MCF 10A (cell line): ENCODE data around the gene GRN. TPM values are rescaled to one million over a fixed set of nuclear protein-coding genes. Genes with fewer than 3 reads are reported as not detected.

Experiments used
- BruUV-seq: library from RNA; stranded (reverse); fragments of 400-500 nt; replicated peaks from 2 replicates; lab custom pipeline; 2021; lab: Mats Ljungman, UMichigan
- CTCF ChIA-PET: fragments of 300-600 bp; sonication (Branson Sonifier 250); formaldehyde crosslinking; extraction: SDS; loops from one replicate; lab custom pipeline; 2021; ENCODE audit warnings: antibody characterized with exemption, inconsistent platforms; lab: Yijun Ruan, JAX
- POLR2A ChIA-PET: fragments of 300-600, 350-650 bp; sonication (Branson Sonifier 250); formaldehyde crosslinking; extraction: SDS; loops from one replicate; lab custom pipeline; 2020; ENCODE audit warnings: antibody characterized with exemption, inconsistent platforms; lab: Yijun Ruan, JAX
- DNase-seq: peaks from one replicate; pipeline ENCODE4 v3.0.0-alpha.2; 2018; ENCODE audit not compliant: unreplicated experiment
- H3K27ac Mint-ChIP-seq: one replicate; pipeline ENCODE4 v1.8.0; 2022; ENCODE audit warnings: mild to moderate bottlenecking, low read depth, mixed read lengths; ENCODE audit not compliant: unreplicated experiment
- H3K27me3 Mint-ChIP-seq: one replicate; pipeline ENCODE4 v1.8.0; 2022; ENCODE audit warnings: mixed read lengths; ENCODE audit not compliant: insufficient read depth, unreplicated experiment
- H3K36me3 Mint-ChIP-seq: one replicate; pipeline ENCODE4 v1.8.0; 2022; ENCODE audit warnings: mild to moderate bottlenecking, moderate library complexity, mixed read lengths; ENCODE audit not compliant: insufficient read depth, unreplicated experiment
- H3K4me1 Mint-ChIP-seq: one replicate; pipeline ENCODE4 v1.8.0; 2022; ENCODE audit warnings: mixed read lengths; ENCODE audit not compliant: insufficient read depth, unreplicated experiment
- H3K4me3 Mint-ChIP-seq: one replicate; pipeline ENCODE4 v1.8.0; 2022; ENCODE audit warnings: mild to moderate bottlenecking, moderate library complexity, mixed read lengths; ENCODE audit not compliant: unreplicated experiment
- H3K9me3 Mint-ChIP-seq: one replicate; pipeline ENCODE4 v1.8.0; 2022; ENCODE audit warnings: mixed read lengths; ENCODE audit not compliant: unreplicated experiment
- intact Hi-C: fragments of 100-400 bp; cut with micrococcal nuclease; formaldehyde crosslinking; loops from 2 replicates; pipeline ENCODE4 v1.14.1; 2022
- total RNA-seq: library from RNA; stranded (reverse); gene quantifications from 2 replicates; pipeline ENCODE4 v1.2.3, GENCODE V29; 2022
- TF ChIP-seq, protein P1 (sequence below): fragments of 200-600 bp; IDR thresholded peaks from one replicate; pipeline ENCODE4 v1.8.0; 2022; ENCODE audit warnings: antibody characterized with exemption, mild to moderate bottlenecking; ENCODE audit not compliant: unreplicated experiment

Gene GRN
- total RNA-seq, 1 experiment from 2014 or later: 143 TPM

DNA sequence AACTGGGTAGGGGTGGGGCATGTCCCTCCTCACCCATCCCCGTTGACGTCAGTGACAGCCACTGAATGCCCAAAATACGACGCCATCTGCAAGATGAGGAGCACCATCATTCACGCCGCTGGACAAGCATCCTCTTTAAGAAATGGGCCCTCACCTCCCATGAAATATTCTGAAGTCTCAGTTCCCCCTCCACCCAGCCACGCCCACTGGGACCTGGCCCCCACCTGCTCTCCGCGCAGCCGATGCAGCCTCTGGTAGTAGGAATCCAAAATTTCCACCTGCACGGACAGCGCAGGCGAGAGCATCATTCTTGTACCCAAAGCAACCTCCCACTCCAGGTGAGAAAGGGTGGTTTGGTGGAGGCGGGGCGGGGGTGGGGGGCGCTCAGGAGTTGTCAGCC lies 38.8 kb downstream of the GRN start:
- no peaks in the 10 kb centered on the region for H3K4me1 Mint-ChIP-seq
- BruUV-seq: no TSS peak
- ChIA-PET POLR2A (no interaction called here), CTCF (interaction anchor here (1.5 kb wide), 1 partner anchor 33 kb away, joined by 3 read pairs; no protein-coding TSS in a partner anchor)
- H3K4me3 Mint-ChIP-seq: no peak overlapping the region
- intact Hi-C loops: no loop called here
- DNase-seq: no peak
- no peak overlapping the region for H3K27ac Mint-ChIP-seq
- TF ChIP-seq, protein P1, sequence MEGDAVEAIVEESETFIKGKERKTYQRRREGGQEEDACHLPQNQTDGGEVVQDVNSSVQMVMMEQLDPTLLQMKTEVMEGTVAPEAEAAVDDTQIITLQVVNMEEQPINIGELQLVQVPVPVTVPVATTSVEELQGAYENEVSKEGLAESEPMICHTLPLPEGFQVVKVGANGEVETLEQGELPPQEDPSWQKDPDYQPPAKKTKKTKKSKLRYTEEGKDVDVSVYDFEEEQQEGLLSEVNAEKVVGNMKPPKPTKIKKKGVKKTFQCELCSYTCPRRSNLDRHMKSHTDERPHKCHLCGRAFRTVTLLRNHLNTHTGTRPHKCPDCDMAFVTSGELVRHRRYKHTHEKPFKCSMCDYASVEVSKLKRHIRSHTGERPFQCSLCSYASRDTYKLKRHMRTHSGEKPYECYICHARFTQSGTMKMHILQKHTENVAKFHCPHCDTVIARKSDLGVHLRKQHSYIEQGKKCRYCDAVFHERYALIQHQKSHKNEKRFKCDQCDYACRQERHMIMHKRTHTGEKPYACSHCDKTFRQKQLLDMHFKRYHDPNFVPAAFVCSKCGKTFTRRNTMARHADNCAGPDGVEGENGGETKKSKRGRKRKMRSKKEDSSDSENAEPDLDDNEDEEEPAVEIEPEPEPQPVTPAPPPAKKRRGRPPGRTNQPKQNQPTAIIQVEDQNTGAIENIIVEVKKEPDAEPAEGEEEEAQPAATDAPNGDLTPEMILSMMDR: no peak
- no peaks in the 10 kb centered on the region for H3K36me3 Mint-ChIP-seq
- no peaks in the 10 kb centered on the region for H3K9me3 Mint-ChIP-seq
- H3K27me3 Mint-ChIP-seq: peaks cover 15% of the 10 kb centered on the region

GRCh38 chr17:44384281-44384822 lies 39.2 kb downstream of the GRN start:
- Mint-ChIP-seq H3K4me1 (no peaks in the 10 kb centered on the region), H3K4me3 (peak overlapping the region; percentile 64), H3K27ac (no peak overlapping the region), H3K27me3 (peaks cover 15% of the 10 kb centered on the region), H3K36me3 (no peaks in the 10 kb centered on the region), H3K9me3 (no peaks in the 10 kb centered on the region)
- CTCF ChIA-PET: interaction anchor here (1.5 kb wide), 1 partner anchor 34 kb away, joined by 3 read pairs; no protein-coding TSS in a partner anchor
- TF ChIP-seq, protein P1: no peak
- POLR2A ChIA-PET: interaction anchor here (0.5 kb wide), 1 partner anchor 173 kb away, joined by 3 read pairs; no protein-coding TSS in a partner anchor
- intact Hi-C loops: no loop called here
- no peak for DNase-seq
- no TSS peak for BruUV-seq

DNA sequence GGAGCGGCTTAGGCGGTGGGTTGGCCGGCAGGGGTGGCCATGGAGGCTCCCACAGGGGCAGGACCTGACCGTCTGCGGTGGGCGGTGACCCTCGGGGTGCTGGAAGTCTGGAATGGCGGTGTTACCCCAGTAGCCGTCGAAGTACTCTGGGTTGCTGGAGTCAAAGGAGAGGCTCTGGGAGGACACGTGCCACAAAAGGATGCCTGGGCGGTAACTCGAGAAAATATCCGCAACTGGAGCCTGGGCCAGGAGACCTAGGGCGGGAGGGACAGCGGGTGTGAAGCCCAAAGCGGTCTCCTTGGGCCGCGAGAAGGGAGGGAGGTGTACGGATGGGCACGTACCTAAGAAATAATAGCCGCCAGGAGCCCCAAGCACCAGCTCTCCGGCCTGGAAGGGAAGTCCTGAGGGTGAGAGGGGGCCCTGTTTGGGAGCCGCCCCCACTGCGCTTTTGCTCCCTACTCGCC lies 39.8 kb downstream of the GRN start:
- no TSS peak for BruUV-seq
- POLR2A ChIA-PET: interaction anchor here (0.5 to 1.3 kb wide), 3 partner anchors 11 to 252 kb away, joined by 3 read pairs; no protein-coding TSS in a partner anchor

More for the DNA sequence above, 39.8 kb downstream of the GRN start:
- no peak overlapping the region for H3K27ac Mint-ChIP-seq
- CTCF ChIA-PET: interaction anchor here (1.1 to 1.5 kb wide), 2 partner anchors 34 to 286 kb away, joined by 3 to 4 read pairs; no protein-coding TSS in a partner anchor
- H3K9me3 Mint-ChIP-seq: no peaks in the 10 kb centered on the region
- H3K4me1 Mint-ChIP-seq: no peaks in the 10 kb centered on the region
- DNase-seq: no peak
- H3K4me3 Mint-ChIP-seq: peak overlapping the region; percentile 64
- intact Hi-C loops: no loop called here
- no peaks in the 10 kb centered on the region for H3K36me3 Mint-ChIP-seq
- peaks cover 15% of the 10 kb centered on the region for H3K27me3 Mint-ChIP-seq
- TF ChIP-seq, protein P1: no peak
